Left kidney (tissue), 2 donors: Measurements from ENCODE around the gene KCNMA1. TPM values are rescaled to one million over a fixed set of nuclear protein-coding genes. Genes with fewer than 3 reads are reported as not detected.
"Not testable (repeated sequence)": the region's sequence is repeated elsewhere in the genome, so short reads cannot be mapped to it uniquely, and the experiment has no call there.

Experiments used
- DNase-seq: peaks from one replicate; pipeline ENCODE4 v3.0.0-alpha.2; 2013
- polyA plus RNA-seq: library from polyadenylated mRNA; unstranded; fragments of 120-200 nt; gene quantifications from one replicate; pipeline ENCODE4 v1.2.1, GENCODE V29; 2013; ENCODE audit not compliant: insufficient read length

Gene KCNMA1
- polyA plus RNA-seq, 1 donor, result 3.6 TPM

DNA sequence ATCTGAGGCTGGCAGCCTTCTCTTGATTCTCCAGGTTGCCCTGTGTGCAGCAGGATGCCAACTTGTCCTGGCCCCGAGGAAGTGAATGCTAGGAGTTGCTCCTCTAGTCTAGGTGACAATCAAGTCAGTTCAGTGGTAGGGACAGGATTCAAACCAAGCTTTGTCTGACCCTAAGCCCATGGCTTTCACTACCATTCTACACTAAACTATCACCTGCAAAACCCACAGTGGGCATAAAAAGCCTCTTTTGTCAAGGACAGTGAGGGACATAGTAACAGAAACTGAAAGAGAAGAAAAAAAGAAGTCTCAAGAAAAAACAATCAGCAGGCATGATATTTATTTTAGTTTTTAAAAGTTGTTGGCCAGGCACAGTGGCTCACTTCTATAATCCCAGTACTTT is 33.5 kb downstream of the KCNMA1 start:
- DNase-seq, result no peak

DNA sequence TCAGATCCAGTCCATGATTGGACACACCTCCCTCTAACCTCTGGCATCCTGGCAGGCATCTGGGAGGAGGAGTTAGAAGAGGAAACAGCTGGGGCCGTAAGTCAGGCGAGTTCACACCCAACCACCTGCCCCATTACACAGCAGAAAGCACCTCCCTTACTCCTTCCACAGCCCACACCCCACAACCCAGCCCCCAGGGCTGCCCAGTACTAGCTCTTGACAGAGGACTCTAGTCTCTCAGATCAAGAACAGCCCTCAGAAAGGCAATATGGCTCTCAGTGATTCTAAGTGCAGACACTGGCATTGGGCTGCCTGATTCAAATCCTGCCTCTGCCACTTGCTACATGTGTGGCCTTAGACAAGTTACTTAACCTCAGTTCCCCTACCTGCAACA is 34.1 kb downstream of the KCNMA1 start:
- DNase-seq, result no peak

DNA sequence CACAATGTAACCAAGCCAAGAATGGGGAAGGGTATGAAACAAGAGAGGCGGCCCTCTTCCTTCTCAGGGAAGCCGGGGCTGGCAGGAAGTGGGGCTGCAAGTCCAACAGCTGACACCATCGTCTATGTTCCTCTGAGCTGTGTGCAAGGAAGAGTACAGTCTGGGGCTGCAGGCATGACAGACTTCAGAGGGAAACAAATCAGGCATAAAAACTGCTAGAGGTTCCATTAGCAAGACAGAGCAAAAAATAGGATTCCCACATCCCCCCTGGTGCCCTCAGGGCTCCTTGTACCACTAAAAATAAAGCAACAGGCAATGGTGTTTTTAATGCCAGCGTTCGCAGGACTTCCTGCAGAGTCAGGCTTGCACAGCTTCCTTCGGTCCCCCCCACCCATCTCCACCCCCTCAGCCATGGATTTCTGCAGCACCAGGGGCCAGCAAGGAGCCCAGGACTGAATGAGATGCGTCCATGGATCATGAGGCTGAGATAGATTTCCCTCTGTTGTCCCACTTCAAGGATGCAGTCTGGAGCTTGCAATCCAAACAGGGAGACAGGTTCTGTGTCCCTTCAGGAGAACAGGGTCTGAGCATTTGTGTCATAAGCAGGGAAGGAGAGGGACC is 34.6 kb downstream of the KCNMA1 start:
- DNase-seq, result no peak

DNA sequence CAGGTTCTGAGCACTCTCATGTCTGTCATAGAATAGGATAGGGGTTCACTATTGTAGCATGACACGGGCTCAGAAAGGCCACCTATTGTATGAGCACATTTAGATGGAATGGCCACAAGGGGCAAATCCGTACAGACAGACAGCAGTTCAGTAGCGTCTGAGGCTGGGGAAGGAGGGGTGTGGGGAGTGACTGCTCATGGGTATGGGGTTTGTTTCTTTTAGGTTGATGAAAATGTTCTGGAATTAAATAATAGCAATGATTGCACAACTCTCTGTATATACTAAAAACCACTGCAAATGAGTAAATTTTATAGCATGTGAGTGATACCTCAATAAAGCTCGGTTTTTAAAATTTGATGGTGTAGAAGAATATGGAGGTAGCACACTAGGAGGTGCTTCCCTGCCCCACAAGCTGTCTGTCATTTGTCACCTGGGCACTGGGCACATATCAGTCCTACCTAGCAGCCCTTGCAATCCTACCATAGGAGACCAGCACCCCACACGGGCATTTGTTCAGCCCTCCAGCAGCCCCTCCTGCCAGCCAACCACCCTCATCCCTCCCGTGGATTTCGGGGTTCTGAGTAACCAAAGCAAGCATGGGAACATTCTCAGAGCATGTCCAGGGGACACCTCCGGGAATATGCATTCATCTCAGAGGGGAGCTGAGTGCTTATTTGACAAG is 35.2 kb downstream of the KCNMA1 start:
- DNase-seq, result no peak

DNA sequence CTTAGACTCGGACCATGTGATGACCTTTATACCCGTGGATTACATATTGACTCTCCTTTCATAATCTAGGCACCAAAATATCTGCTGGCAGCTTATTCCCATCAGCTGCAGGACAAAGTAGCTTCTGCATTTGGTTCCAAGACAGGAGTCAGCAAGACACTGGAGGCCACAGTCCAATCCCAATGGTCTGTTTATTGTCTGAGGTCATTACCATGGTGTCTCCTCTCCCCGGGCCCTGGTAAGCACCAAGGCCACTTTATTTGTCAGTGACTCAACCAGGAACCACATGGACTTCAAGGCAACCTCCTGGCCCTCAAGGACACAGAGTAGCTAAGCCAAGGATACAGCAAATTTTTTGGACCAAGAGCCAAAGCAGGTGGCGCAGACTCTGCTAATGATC is 36.1 kb downstream of the KCNMA1 start:
- no peak for DNase-seq

DNA sequence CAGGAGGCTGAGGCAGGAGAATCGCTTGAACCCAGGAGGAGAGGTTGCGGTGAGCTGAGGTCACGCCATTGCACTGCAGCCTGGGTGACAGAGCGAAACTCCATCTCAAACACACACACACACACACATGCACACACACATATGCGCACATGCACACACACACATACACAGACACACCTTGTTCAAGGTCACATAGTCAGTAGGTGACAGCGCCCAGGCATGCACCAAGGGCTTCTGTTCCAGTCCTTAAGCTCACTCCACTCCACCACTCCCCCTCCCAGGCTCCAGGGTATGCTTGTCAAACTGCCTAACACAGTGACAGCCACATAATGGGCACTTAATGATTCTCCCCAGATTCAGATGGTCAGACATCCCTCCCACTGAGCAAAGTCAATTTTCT is 37.0 kb downstream of the KCNMA1 start:
- no peak for DNase-seq

DNA sequence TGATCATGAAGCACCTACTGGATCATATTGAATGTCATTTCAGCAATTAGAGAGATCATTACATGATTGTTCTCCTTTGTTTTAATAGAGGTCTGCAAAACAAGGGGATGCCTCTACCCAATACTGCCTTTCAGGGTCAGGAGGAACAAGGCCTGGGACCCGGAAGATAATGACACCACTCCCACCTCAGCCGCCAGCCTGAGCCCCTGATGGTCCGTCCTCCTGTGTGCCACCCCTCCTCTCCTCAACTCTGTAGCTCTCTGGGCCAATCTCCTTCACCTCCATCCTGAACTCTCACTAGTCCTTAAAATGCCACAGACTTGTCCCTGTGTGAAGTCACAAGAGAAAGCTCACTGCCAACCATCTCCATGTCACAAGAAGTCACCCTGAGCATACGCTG is 38.0 kb downstream of the KCNMA1 start:
- DNase-seq, result no peak

DNA sequence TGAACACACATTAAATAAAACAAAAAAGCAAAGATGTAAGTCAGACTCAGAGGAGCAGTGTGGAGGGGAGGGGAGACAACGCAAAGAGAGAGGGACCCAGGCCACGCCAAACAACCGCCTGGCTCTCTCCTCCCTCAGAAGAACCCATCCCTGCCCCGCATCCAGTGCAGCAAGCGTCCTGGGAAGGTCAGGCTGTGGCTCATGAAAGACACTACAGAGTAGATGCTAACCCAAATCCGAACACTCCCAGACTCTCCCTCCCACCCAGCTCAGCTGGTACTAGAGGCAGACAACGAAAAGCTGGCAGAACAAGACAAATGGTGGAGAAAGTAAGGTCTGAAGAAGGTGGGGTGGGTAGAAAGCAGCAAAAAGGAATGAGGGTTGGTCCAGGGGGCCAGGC is 39.0 kb downstream of the KCNMA1 start:
- DNase-seq, result no peak

DNA sequence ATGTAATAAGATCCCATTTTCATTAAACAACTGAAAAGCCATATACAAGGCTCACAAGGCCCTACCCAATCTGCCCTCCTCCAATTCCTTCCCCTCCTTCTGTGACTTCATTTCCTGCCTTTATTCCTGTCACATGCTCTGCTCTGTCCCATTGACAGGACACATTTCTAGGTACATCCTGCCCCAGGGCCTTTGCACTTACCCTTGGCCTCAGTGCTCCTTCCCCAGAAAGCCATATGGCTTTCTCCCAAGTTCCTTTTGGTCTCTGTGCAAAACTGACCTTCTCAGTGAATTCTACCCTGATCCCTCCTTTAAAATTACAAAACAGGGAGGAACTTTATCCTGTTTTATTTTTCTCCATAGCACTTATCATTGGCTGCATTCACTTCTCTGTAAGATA is 40.0 kb downstream of the KCNMA1 start:
- no peak for DNase-seq

DNA sequence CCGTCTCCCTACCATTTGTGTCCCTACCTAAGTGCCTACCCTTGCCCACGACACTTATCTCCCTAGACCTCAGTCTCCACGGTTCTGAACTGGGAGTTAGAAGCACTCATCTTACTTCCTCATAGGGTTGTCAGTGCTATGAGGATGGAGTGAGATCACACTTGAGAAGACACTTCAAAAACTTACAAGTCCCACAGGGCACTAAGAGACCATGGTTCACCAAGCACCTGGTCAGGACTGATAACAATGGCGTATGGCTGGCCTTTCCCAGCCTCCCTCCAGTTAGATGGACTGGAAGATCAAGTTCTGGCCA is 43.2 kb downstream of the KCNMA1 start:
- no peak for DNase-seq

DNA sequence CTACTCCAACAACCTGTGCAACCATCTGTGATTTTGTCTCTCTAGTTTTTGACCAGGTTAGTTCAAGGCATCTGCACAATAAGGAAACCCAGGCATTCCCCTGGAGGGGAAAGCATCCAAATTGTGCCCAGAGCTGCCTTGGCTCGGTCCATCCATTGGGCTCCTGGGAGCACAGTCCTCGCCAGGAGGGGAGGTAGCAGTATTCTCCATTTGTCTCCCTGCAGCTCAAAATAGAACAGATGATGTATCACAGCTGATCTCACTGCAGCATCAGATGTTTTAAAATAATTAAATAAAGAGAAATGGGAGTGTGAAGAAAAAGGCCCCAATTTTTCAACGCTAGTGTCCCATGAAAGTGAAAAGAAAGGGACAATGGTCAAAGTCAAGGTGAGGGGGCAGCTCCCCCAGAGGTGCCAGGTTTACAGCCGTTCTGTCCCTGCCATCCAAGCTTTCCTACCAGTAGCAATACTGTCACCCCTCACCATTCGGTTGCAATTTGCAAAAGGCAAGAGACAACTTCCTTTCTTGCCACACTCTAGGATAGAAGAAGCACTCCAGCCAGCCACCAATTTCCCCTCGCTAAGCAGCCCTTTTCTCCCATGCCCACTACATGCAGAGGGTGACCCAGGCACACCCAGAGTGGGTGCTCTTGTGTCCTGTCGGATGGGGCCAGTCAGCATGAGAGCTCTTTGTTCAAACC is 43.7 kb downstream of the KCNMA1 start:
- no peak for DNase-seq

DNA sequence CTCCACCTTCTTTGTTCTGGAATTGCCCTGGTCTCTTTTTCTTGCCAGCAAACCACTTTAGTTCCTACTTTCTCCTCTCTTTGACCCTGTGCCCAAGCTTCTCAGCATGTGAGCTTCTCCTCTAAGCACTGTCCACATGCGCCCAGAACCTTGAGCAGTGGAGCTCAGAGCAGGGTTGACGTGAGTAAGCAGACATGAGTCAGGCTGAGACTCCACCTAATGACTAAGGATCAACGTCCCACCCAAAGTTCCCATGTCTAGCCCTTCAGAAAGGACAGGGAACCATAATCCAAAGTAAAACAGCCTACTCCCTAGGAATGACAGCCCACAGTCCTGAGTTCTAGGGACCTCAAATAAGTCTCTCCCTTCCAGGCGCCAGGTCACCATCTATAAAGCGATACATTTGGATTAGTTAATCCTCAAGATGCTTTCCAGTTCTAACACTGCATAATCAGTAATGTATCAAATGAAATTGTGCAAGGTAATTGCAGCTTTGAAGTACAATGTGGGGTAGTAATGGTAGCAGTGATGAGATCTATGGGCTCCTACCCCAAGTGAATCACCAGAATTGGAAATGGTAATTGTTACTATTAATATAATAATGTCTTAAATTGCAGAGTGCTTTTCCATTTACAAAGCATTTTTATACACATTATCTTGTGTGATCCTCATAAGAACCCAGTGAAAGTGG is 44.5 kb downstream of the KCNMA1 start:
- no peak for DNase-seq

DNA sequence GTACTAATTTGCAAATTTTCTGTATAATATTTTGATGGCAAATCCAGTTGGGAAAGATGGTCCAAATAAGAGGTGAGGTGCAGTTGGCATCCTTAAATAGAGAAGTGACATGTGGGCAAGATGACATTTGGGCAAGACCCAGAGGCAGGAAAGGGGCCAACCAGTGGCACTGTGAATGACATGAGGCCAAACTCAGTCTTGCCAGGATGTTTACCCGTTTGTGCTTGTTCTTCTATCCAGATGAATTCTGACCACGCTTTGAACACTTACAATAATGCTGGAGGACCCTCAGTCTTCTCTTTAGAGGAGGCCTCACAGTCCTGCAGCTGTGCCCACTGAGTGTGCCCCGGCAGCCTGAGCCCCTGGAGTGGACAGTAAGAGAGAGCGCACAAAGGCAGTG is 45.1 kb downstream of the KCNMA1 start:
- DNase-seq, result no peak

DNA sequence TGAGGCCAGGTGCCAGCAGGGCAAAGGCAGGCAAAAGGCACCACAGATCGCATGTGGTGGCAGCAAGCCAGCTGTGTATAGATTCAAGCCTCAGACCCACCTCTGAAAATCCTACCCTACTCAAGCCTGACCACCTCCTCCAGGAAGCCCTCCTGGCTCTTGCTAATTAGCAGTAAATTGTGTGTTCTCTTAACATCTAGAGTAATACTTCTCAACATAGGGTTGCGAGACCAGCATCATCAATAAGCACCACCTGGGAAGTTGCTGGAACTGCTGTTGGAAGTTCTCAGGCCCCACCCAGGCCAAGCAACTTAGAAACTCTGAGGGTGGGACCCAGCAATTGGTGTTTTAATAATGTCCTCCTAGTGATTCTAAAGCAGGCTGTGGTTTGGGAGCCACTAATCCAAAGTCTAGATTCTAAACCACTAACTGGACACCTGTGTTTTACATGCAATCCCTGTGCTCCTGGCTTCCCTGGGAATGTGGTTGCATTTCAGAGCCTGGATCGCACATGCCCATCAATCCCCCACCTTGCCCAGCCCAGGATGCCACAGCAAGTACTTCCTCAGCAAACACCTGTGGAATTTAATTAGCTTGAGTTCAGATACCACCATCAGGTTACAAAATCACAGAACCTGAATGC is 46.2 kb downstream of the KCNMA1 start:
- DNase-seq, result no peak

DNA sequence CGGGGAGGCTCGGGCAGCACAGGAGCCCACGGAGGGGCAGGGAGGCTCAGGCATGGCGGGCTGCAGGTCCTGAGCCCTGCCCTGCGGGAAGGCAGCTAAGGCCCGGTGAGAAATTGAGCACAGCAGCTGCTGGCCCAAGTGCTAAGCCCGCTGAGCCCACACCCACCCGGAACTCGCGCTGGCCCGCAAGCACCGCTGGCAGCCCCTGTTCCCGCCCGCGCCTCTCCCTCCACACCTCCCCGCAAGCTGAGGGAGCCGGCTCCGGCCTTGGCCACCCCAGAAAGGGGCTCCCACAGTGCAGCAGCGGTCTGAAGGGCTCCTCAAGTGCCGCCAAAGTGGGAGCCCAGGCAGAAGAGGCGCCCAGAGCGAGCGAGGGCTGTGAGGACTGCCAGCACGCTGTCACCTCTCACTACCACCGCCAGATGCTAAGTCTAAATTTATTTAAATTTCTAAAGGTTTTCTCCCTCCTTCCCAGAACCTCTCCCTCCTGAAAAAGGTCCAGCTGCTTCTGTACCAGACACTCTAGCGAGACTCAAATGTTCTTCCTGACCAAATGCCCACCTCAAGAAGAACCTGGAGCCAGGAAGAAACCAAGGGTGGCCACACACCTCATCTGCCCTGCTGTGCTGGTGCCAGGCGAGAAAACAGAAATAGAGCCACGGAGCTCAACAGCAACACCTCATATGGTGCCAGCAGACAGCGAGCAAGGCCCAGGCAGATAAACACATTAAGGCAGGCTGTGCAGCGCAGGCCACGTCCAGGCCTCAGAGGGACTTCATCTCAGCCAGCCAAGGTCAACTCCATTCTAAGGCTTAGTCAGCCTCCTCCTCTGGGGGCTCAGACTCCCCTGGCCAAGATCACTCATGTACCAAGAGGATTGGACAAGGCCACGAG is 47.0 kb downstream of the KCNMA1 start:
- no peak for DNase-seq

DNA sequence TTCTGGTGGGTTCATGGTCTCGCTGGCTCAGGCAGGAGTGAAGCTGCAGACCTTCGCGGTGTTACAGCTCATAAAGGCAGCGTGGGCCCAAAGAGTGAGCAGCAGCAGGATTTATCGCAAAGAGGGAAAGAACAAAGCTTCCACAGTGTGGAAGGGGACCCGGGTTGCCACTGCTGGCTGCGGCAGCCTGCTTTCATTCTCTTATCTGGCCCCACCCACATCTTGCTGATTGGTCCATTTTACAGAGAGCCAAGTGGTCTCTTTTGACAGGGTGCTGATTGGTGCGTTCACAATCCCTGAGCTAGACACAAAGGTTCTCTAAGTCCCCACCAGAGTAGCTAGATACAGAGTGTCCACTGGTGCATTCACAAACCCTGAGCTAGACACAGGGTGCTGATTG is 47.9 kb downstream of the KCNMA1 start:
- DNase-seq, result not testable (repeated sequence)

DNA sequence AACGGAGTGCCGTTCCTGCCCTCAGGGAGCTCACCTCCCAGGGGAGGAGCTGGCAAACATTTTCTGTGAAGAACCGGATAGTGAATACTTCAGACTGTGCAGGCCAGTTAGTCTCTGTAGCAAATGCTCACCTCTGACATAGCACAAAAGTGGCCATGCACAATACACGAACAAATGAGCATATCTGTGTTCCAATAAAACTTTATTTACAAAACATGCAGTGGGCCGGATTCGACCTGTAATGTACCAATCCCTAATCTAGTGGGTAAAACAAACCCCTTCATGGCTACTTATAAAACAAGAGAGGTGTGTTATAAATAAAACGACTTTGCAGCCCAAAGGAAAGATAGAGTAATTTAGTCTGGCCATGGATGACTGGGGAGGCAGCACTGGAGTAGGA is 48.7 kb downstream of the KCNMA1 start:
- no peak for DNase-seq

DNA sequence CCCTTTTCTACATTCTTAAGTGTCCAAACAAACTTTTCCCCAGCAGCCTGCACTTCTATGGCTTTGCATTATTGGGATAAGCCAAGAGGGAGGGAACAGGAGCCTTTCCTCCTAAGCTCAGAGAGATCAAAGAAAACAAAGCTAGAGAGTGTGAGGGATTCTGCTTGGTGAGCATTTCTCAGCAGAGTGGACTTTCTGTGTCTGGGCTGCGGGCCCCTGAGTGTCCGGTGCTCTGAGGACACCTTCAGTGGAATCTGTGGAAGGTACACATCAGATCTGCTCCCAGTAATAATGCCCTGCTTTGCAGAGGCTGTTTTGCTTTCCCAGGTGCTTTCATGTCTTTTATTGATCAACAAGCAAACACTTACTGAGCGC is 50.2 kb downstream of the KCNMA1 start:
- DNase-seq, result no peak

DNA sequence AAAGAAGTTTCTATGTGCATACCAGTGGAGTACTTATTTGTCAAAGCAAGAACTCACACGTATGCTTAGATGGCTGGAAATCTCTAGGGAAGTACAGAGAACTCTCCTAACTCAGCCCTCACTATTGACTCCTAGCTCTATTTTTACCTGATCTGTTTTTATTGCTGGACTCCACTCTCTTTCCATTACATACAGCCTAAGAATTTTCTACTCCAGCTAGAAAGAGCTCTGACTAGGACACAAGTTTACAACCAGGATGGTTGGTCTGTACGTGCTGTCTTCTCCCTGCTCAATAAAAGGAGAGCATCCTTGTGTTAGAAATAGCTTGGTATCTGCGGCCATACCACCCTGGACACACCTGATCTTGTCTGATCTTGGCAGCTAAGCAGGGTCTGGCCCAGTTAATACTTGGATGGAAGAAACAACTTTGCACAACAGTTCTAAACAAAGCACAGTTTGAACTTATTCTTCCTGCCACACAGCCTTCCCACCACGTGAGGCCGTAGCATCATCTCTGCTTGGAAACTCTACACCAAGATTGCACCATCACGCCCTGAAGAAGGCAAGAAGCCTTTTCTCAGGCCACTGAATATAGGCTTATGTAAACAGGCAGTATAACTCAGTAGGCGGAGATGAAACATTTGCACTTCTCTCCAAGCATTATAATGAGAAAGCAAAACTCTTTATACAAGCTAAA is 50.7 kb downstream of the KCNMA1 start:
- no peak for DNase-seq

DNA sequence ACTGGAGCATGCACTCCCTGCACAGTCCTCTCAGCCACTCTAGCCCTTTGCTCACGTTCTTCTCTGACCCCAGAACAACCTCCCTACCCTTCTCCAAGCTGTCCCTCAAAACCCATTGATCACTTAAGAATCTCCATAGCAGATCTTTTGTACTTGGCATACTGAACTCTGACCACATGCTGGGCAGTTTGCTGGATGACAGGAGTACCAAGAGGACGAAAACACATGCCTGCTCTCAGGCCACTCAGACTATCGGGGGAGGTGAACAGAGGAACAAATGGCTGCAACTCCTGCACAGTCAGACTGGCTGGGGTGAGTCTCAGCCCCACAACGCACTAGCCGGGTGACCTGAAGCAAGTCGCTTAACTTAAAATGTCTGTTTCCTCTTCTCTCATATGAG is 52.7 kb downstream of the KCNMA1 start:
- no peak for DNase-seq

DNA sequence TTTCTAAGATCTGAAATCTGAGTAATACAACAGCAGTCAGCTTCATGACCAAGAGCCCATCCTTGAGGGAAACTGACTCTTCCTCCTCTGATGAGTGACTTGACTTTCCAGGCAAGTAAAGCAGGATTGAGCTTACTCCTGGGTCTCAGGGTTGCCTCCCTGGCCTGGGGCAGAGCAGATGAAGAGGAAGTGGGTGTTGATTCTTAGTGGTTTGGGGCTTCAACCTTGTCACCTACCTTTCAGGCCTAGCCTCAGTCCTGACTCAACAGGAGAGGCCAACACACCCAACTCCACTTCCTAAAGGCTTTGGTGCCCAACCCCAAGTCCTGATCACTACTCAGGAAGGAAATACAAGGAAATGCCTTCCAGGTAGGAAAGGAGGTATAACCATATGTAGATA is 54.1 kb downstream of the KCNMA1 start:
- no peak for DNase-seq
